HG02973 (cell line): ENCODE data around the gene MAP4K3.

Source experiments
- ATAC-seq: cut with Tn5 transposase; IDR thresholded peaks from one replicate; pipeline ENCODE4 v1.9.1; 2021; ENCODE audit warnings: moderate library complexity; ENCODE audit not compliant: unreplicated experiment

The MAP4K3 gene

DNA sequence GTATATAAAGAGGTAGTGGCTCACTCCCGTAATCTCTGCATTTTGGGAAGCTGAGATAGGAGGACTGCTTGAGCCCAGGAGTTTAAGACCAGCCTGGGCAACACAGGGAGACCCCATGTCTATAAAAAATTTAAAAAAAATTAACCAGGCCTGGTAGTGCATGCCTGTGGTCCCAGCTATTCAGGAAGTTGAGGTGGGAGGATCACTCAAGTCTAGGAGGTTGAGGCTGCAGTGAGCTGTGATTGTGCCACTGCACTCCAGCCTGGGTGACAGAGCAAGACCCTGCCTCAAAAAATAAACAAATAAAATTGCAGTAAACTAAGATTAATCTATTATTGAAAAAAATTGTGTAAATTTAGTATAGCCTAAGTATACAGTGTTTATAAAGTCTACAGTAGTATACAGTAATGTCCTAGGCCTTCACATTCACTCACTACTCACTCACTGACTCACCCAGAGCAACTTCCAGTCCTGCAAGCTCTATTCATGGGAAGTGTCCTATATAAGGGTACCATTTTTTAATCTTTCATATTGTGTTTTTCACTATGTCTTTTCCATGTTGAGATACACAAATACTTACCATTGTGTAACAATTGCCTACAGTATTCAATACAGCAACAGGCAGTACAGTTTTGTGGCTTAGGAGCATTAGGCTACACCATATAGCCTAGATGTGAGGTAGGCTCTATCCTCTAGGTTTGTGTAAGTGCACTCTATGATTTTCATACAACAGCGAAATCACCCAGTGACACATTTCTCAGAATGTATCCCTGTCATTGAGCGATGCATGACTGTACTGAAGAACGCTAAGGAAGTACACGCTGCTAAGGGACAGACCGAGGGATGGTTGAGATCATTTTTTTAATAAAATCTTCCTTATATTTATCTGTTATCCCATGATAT, 10.4 kb upstream of the MAP4K3 start:
- ATAC-seq, result no peak

DNA sequence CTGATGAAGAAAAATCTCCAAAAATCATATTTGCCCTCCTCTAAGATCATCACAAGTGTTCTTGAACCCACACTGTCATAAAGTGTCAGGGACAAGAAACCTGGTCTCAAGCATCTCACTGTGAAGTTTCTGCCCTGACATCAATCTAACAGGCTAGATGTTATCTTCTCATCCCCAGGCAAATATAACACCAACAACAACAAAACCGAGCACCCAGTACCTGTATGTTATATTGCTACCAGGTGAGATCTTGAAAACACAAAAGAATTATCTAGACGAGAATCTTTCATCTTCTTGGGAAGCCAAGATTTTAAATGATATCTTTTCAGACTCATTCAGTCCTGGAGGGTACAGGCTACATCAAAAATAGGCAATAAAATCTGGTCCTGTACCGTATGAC, 8.8 kb upstream of the MAP4K3 start:
- ATAC-seq, result no peak

DNA sequence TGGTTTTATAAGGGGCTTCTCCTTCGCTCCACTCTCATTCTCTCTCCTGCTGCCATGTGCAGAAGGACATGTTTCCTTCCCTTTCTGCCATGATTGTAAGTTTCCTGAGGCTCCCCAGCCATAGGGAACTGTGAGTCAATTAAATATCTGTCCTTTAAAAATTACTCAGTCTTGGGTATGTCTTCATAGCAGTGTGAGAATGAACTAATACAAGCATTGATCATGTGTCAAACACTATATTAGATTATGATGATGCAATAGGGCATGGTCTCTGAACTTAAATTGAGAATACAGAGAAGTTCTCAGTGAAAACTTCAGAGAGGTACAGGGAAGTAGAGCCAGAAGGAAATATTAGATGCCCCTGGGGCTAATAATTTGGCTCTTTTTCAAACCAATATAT, 5.9 kb upstream of the MAP4K3 start:
- ATAC-seq, result no peak

DNA sequence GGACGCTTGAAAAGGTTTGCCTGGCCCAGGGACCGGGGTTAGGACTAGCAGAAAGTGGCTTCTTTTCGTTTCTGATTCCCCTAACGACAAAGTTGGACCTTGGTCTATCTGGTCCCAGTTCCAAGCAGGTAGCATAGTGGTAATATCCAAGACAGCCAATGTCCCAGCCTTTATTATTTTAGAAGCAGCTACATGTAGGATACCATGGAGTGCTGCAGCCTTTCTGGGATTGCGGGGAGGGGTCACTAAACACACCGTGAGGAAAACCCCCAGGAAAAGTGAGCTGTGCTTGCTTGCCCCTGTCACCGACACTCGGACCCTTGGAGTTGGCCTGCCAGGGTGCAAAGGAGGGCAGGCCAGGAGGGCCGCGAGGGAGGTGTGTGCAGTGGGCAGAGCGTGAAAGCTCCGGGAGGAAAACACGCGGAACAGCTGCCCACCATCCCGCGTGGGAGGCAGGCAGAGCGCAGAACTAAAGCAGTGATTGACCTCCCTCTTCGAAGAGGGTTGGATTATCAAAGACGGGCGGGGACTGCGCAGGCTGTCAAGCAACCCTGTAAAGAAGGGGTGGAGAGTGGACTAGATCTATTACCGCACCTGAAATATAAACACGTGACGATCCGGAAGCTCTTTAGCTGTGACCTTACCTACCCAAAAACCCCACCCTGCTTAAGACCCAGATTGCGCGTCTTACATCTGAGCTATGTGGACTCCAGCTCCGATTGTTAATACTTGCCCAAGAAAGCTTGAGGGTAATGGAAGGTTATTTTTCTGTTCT, 624 bp upstream of the MAP4K3 start:
- ATAC-seq, result peak; percentile 52

DNA sequence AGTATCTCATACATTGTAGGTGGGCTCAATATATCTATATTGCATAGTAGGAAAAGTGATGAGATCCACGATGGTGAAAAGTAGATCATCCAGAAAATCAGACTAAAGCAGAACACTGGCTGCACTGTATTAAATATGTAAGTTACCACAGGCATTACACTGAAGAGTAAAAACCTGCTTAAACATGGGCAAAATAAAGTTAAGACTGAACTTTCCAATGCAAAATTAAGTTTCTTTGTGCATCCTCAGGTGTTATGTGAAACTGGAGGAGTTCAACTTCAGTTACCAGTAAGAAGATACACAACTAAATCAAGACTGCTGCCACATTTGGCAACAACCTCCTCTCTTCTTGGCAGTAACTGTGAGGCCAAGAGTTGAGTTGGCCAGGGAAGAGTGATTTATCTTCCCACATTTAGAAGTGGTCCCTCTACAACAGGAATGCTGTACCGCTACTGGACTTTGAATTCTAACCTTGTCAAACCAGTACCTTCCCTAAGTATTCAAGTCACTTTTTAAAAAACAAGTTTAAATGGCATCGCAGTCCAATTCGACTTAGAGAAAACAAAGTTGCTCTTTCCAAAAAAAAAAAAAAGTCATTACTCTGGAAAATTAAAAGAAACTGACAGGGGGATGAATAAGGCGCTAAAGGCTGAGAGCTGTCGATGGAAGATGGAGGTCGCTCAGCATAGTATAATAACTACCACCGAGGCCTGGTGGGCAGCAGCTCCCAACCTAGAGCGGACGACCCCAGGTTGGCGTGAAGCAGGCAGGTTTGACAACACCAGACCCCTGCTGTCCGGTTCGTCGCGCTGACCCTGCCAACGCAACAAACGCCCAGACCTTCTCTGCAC, 1.1 kb downstream of the MAP4K3 start:
- no peak for ATAC-seq

DNA sequence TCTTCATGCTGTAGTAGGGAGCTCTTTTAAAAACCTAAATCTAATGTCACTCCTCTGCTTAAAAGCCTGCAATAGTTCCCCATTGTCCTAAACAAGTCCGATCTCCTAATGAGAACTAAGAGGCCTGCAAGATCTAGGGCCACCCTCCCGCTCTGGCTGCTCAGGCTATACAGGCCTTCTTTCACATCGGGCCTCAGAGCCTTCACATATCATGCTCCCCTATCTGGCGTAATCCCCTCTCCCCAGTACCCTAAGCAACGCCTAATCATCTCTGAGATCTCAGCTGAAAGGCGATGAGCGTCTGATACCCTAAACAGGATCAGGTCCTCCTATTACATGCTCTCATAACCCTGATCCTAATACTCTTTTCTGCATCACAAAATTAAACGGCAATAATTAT, 1.9 kb downstream of the MAP4K3 start:
- no peak for ATAC-seq

DNA sequence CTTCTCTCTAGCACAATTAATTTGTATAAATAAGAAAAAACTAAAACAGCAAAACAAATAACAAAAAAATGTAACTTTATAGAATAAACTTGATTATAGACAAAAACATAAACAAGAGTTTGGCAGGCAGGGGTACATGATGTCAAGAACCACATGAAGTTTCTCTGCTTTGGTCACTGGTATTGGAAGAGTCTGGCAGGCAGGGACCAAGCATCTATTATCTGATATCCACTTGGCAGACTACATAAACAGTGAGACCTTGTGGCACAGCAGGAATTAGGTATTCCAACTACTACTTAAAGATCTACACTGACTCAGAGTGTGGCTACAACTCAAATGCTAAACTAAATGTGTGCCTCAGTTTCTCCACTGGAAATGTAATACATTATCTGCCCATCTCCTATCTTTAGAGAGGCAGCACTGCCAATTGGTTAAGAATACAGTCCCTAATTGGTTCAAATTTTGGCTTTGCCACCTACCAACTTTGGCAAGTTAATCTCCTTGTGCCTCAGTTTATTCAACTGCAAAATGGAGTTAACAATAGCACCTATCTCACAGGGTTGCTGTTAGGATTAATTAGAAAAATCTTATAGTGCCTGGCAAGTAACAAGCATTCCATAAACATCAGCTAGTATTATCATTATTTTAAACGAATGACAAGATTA, 2.7 kb downstream of the MAP4K3 start:
- no peak for ATAC-seq

DNA sequence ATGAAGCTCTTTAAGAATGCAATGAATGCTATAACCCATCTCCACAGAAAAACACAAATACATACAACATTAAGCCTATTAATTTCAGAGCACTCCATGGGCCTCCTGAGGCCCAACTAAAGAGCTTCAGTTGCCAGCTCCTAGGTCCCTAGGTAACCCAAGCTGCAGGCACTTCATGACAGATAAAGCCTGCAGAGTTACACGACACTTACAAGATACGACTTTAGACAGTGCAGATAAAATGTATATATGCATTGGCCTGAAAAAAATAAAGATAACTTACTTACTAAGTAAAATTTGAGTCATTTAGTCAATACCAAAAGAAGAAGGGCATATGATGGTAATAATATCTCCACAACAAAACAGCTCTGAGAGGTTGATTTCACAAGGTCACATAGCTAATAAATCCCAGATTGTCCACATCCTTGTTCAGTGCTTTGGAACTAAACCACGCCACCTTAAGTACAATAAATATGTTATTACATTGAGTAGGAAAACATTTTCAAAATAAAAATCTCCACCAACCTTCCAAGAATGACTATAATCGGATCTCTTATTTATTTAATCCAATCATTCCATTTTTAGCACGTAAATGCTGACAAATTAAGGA, 3.4 kb downstream of the MAP4K3 start:
- no peak for ATAC-seq

DNA sequence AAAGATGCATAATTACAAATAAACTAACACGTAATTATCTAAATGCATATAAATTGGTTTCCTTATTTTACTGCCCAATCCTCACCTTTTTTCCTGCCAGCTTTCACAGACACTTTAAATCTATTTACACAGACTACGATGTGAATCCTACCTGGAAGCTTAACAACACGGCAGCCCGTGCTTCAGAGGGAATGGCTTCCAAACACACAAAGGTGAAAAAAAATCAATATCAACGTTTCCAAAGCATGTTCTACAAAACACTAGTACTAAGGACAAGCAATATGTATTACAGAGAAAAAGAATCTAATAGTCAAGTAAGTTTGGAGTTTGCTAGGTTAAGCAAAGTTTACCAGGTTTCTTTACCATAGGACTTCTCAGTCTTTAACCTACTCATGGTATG, 4.4 kb downstream of the MAP4K3 start:
- no peak for ATAC-seq

DNA sequence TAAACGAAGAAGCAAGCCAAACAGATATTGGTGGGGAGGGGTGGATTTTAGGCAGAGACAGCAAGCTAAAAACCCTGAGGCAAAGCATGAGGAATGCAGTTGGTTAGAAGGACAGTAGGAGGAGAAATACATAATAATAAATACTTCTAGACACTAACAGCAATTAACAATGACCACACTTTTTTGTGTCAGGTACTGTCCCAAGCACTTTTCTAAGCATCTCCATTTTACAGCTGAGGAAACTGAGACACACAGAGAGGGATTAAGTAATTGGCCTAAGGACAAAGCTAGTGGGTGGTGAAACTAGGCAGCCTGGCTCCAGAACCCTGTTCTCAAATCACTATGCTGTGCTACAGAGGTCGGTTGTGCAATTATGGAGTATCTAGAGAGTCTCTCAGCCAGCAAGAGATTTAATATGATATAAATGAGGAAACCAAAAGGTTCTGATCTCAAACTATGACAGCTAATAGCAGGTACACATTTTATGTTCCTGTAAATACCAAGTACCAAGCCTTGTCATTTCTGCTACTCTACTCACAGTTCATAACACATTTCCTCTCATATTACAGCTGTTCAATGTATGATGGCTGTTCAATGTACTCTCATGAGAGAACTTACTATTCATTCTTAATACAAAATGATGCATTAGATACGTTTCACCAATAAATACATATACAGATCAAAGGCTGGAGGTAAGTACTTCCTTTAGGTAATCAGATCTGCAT, 5.3 kb downstream of the MAP4K3 start:
- no peak for ATAC-seq

DNA sequence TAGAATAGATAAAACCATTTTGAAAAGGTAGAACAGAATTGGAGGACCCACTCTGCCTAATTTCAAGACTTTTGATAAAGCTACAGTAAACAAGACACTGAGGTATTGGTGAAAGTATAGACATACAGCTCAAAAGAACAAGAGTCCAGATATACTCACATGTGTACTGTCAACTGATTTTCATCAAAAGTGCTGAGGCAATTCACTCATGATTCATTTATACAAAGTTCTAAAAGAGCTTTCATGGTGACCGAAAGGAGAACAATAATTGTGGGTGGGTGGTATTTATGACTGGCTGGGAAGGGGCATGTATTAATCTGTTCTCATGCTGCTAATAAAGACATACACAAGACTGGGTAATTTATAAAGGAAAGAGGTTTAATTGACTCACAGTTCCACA, 7.3 kb downstream of the MAP4K3 start:
- ATAC-seq, result no peak

DNA sequence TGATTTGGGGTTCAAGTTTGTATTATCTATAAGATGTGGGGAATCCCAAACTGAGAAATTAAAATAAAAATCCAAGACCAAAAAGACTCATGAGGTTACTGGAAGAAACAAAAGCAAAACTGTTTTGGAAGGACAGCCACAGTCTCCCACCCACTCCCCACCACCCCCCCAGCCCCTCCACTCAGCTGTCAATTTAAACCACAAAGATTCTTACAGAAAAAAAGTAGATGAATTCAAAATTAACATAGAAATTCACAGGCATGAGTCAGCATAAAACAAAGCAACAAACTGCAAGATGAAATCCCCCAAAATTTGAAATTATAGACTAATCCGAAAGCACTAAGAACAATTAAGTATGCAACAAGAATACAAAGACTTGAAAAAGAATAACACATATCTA, 12.1 kb downstream of the MAP4K3 start:
- ATAC-seq, result no peak

DNA sequence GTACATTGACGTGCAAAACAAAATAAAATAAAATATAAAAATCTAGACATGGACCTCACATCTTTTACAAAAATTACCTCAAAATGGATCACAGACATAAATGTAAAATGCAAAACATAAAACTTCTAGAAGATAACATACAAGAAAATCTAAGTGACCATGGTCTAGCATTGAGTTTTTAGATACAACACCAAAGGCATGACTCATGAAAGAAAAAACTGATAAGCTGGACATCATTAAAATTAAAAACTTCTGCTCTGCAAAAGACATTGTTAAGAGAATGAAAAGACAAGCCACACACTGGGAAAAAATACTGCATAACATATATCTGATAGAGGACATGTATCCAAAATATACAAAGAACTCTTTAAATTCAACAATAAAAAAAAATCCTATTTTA, 14.4 kb downstream of the MAP4K3 start:
- ATAC-seq, result no peak

DNA sequence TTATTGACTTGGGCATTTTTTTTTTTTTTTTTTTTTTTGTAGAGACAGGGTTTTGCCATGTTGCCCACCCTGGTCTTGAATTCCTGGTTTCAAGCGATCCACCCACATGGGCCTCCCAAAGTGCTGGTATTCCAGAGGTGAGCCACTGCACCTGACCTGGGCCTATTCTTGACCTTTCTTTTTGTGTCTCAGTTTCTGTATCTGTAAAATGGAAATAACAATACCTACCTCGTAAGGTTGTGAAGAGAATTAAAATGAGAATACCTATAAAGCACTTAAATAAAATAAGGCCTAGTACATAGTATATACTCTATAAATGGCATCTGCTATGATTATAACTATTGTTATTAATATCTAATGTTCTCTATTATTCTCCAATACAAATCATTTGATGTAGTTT, 15.7 kb downstream of the MAP4K3 start:
- ATAC-seq, result no peak

DNA sequence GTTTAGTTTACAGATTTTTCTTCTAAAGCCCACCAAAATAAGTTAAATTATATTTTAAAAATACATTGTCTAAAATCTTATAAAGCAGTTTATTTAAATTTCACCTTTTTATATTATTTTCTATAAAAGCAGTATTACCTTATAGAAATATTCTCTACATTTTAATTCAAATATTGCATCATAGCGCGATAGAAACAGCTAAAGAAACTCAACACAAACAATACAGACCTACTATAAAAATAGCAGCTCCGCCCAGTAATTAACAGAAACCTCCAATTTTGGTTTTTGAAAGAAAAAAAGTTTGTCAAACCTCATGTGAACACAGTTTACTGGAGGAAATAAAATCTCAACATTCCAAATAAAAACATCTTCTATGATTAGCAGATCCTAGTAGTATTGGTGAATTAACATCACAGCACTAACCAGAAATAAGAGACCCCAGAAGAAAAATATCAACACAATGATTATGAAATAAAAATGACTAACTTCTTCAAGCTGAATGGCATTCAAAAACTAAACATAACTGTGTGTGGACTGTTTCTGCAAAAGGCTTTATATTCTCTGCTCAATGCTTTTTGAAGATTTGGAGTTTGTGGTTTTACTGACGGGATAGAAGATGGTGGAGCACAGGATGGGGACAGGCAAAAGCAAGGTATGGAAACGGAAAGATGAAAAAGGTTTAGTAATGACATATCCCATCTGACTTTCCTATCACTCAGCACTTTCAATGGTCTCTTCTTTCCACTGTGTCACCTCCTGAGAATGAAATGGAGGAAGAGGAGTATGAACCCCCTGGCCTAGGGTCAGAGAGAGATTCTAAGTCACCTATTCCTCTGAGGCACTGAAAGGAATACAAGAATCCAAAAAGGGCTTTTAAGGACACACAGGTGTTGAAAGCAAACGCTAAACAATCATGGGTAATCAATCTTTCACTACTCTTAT, 17.5 kb downstream of the MAP4K3 start:
- no peak for ATAC-seq

DNA sequence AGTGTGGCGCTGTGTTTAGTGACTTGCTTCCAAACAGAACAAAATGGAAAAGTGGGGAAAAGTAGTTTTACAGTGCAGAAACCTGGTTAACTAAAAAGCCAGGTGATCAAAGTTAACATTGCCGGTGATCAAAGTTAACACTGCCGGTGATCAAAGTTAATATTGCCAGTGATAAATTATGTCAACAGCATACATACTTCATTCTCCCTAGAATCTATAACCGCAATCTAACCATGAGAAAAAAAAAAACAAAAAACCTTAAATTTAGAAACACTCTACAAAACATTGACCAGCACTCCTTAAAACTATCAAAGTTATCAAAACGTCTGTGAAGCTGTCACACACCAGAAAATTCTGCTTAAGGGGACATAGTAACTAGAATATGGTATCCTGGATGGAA, 18.6 kb downstream of the MAP4K3 start:
- no peak for ATAC-seq

DNA sequence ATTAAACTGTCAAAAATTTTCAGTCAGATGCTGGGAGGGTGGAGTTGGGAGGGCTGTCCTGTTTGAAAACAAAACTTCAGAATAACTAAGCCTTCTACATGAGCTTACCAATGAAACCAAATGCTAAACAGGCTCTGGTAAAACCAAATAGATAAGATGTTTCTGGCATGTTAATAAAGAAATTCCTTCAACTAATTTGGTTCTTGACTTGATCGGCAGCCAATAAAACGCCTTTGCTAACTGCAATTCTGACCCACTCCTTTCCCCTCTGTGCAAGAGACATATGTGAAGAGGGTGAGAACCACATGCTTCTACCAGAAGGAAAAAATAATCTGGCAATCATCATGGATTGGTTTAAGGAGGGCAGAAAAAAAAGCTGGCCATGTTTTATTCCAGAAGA, 20.9 kb downstream of the MAP4K3 start:
- ATAC-seq, result no peak

DNA sequence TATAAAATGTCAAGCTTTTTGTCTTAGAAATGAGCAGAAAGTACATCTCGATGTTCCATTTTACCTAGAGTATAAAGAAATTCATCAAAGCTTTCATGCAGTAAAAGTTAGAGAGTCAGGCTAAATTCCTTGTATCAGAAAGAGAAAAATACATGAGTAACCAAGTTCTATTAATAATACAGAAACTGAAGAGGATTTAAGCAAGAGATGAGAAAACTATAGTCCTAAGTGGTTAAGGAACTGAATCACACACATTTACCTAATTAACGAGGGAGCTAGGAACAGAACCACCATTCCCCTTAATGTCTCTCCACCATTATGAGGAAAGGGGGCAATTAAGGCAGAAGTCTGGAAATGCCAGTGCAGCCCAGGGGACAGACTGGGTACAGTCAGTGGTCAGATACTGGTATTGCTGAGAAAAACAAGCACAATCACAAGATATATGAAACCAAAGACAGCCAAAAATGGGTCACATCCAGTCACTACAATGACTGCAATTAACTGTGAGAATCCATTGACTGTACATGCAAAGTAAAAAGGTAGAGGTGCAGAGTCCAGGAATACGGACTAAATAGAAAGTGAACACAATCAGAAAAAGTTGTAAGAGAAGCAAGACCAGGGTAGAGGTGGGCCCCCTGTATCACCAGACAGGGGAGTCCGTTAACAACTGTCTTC, 23.9 kb downstream of the MAP4K3 start:
- no peak for ATAC-seq
